ENCODE results near the gene CARMIL1.

The CARMIL1 gene

GRCh38 chr6:25337431-25337830 is 58.3 kb downstream of the CARMIL1 start:
- DNase-seq (ENCODE audit: low read depth), result no peak

- no peak for DNase-seq (ENCODE audit: low read depth)
These were observed 61.4 kb downstream of the CARMIL1 start for GRCh38 chr6:25340431-25341202.

- DNase-seq (ENCODE audit: low read depth), result no peak
These were observed 62.0 kb downstream of the CARMIL1 start for GRCh38 chr6:25341203-25341552.

GRCh38 chr6:25341923-25342619 is 62.9 kb downstream of the CARMIL1 start:
- no peak for DNase-seq (ENCODE audit: low read depth)

- DNase-seq (ENCODE audit: low read depth), result no peak
These were observed 63.6 kb downstream of the CARMIL1 start for GRCh38 chr6:25342802-25343201.

GRCh38 chr6:25343984-25344383 is 64.8 kb downstream of the CARMIL1 start:
- DNase-seq (ENCODE audit: low read depth), result no peak

GRCh38 chr6:25344827-25345226 is 65.7 kb downstream of the CARMIL1 start:
- no peak for DNase-seq (ENCODE audit: low read depth)

- no peak for DNase-seq (ENCODE audit: low read depth)
These were observed 66.9 kb downstream of the CARMIL1 start for GRCh38 chr6:25346064-25346463.

- DNase-seq (ENCODE audit: low read depth), result no peak
These were observed 71.4 kb downstream of the CARMIL1 start for GRCh38 chr6:25350573-25350972.

GRCh38 chr6:25351485-25351884 is 72.3 kb downstream of the CARMIL1 start:
- DNase-seq (ENCODE audit: low read depth), result no peak

- no peak for DNase-seq (ENCODE audit: low read depth)
These were observed 73.1 kb downstream of the CARMIL1 start for GRCh38 chr6:25352285-25352684.

GRCh38 chr6:25354078-25354932 is 75.1 kb downstream of the CARMIL1 start:
- no peak for DNase-seq (ENCODE audit: low read depth)

GRCh38 chr6:25359191-25359861 is 80.2 kb downstream of the CARMIL1 start:
- DNase-seq (ENCODE audit: low read depth), result no peak

GRCh38 chr6:25359891-25360290 is 80.7 kb downstream of the CARMIL1 start:
- no peak for DNase-seq (ENCODE audit: low read depth)

- DNase-seq (ENCODE audit: low read depth), result no peak
These were observed 81.4 kb downstream of the CARMIL1 start for GRCh38 chr6:25360621-25361020.

- no peak for DNase-seq (ENCODE audit: low read depth)
These were observed 84.3 kb downstream of the CARMIL1 start for GRCh38 chr6:25363427-25363826.

GRCh38 chr6:25365154-25365553 is 86.0 kb downstream of the CARMIL1 start:
- no peak for DNase-seq (ENCODE audit: low read depth)

GRCh38 chr6:25366903-25367545 is 87.8 kb downstream of the CARMIL1 start:
- peak; percentile 20 for DNase-seq (ENCODE audit: low read depth)

GRCh38 chr6:25369036-25369432 is 89.9 kb downstream of the CARMIL1 start:
- no peak for DNase-seq (ENCODE audit: low read depth)

- peak; percentile 25 for DNase-seq (ENCODE audit: low read depth)
These were observed 90.4 kb downstream of the CARMIL1 start for GRCh38 chr6:25369433-25370177.
